SK-N-MC (cell line): ENCODE results near the gene HSPB9.
"Not testable (repeated sequence)": the region's sequence is repeated elsewhere in the genome, so short reads cannot be mapped to it uniquely, and the experiment has no call there.

Source experiments
- DNase-seq: peaks from one replicate; pipeline ENCODE4 v3.0.0-alpha.2; 2011; ENCODE audit warnings: low read depth, low spot score
- H3K27ac ChIP-seq: fragments of 200-600 bp; sonication (generic); 2 replicates; pipeline ENCODE4 v1.5.1; 2016; ENCODE audit warnings: mixed run types
- H3K36me3 ChIP-seq: fragments of 200-600 bp; sonication (generic); 2 replicates; pipeline ENCODE4 v1.6.1; 2017; ENCODE audit warnings: antibody characterized with exemption, low read length, mixed read lengths; ENCODE audit not compliant: insufficient read depth
- H3K4me3 ChIP-seq: fragments of 200-600 bp; sonication (generic); 2 replicates; pipeline ENCODE4 v1.5.1; 2016
- H3K9ac ChIP-seq: fragments of 200-600 bp; sonication (generic); 2 replicates; pipeline ENCODE4 v1.8.0; 2017; ENCODE audit warnings: mixed run types, mixed read lengths; ENCODE audit not compliant: insufficient read length
- H3K9me3 ChIP-seq: fragments of 200-600 bp; sonication (generic); 2 replicates; pipeline ENCODE4 v1.6.1; 2017; ENCODE audit warnings: low read depth, mild to moderate bottlenecking, antibody characterized with exemption, low read length, moderate library complexity, mixed read lengths
- EZH2 ChIP-seq: fragments of 200-600 bp; sonication (generic); IDR thresholded peaks from one replicate; pipeline ENCODE4 v1.6.1; 2017; ENCODE audit warnings: antibody characterized with exemption
- FOXP2 ChIP-seq: optimal IDR thresholded peaks from 2 replicates; pipeline ENCODE3; 2011; ENCODE audit warnings: mild to moderate bottlenecking, moderate library complexity; ENCODE audit not compliant: insufficient read depth; ENCODE audit errors: extremely low read length, control extremely low read depth
- POLR2AphosphoS5 ChIP-seq: IDR thresholded peaks from 2 replicates; pipeline ENCODE4 v1.6.1; 2012; ENCODE audit warnings: mild to moderate bottlenecking, low read depth, low read length, borderline replicate concordance

The HSPB9 gene

DNA sequence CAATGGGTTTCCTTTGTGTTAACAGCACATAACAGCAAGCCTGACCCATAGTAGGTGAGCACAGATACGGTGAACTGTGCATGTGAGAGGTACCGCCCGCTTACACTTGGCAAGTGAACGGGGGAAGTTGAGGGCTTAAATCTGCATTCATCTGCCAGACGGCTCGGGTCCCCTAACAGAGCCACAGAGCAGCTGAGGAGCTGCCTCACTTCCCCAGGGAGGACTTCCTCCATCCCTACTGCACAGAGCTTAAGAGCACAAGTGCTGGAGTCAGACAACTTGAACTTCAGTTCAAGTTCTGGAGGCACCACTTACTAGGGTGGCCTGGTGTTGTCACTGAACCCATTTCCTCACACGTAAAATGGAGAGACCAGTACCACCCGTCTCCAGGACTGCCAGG, 18.8 kb downstream of the HSPB9 start:
- Histone ChIP-seq H3K9me3 (no peaks in the 10 kb centered on the region), H3K27ac (no peak overlapping the region), H3K36me3 (peaks cover 22% of the 10 kb centered on the region), H3K9ac (no peak overlapping the region), H3K4me3 (no peak overlapping the region)
- no peak for DNase-seq
- TF ChIP-seq EZH2 (no peak), FOXP2 (no peak), POLR2AphosphoS5 (no peak)

- DNase-seq = no peak
- H3K36me3 ChIP-seq = peaks cover 25% of the 10 kb centered on the region
- H3K9me3 ChIP-seq = no peaks in the 10 kb centered on the region
- no peak overlapping the region for H3K9ac ChIP-seq
- TF ChIP-seq FOXP2 (no peak), EZH2 (no peak), POLR2AphosphoS5 (no peak)
- no peak overlapping the region for H3K4me3 ChIP-seq
- H3K27ac ChIP-seq = no peak overlapping the region
These were observed 19.8 kb downstream of the HSPB9 start for GRCh38 chr17:42142371-42142896.

- H3K9me3 ChIP-seq, H3K27ac ChIP-seq, DNase-seq, H3K9ac ChIP-seq, H3K4me3 ChIP-seq: not testable (repeated sequence)
- H3K36me3 ChIP-seq = peaks cover 26% of the 10 kb centered on the region
These were observed 20.5 kb downstream of the HSPB9 start for GRCh38 chr17:42143138-42143537.

DNA sequence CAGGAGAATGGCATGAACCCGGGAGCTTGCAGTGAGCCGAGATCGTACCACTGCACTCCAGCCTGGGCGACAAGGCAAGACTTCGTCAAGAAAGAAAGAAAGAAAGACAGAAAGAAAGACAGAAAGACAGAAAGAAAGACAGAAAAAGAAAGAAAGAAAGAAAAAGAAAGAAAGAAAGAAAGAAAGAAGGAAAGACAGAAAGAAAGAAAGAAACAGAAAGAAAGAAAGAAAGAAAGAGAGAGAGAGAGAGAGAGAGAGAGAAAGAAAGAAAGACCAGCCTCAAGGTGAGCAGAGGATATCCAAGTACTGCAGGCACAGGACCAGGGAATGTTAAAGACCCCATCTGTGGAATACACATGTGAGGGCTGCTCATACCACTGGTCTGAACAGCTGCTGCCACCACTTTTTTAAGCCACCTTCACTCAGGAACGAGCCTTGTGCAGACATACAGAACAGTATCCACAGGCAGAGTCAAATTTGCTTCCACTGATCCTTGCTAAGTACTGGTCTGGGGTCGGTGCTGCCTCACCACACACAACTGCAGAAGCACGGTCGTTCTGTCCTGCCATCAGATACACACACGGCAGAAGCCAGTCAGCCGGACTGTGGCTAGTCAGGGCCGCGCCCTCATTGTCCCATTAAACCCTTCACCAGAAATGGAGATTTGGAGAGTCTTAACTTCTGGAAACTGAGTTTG, 24.5 kb downstream of the HSPB9 start:
- Histone ChIP-seq H3K4me3 (no peak overlapping the region), H3K36me3 (peaks cover 20% of the 10 kb centered on the region)
- no peak for DNase-seq

GRCh38 chr17:42153919-42154742, 31.5 kb downstream of the HSPB9 start:
- Histone ChIP-seq H3K36me3 (no peaks in the 10 kb centered on the region; the same call in 1 of the 2 replicates), H3K27ac (peak overlapping the region; percentile 74), H3K9ac (peak overlapping the region; percentile 96), H3K4me3 (peak overlapping the region; percentile 94), H3K9me3 (no peaks in the 10 kb centered on the region)
- DNase-seq = no peak
- no peak for TF ChIP-seq EZH2
- no peak for TF ChIP-seq FOXP2
- TF ChIP-seq POLR2AphosphoS5 = no peak

More for the DNA sequence above, 24.5 kb downstream of the HSPB9 start:
- Histone ChIP-seq H3K9me3 (no peaks in the 10 kb centered on the region), H3K27ac (no peak overlapping the region), H3K9ac (no peak overlapping the region)
- TF ChIP-seq FOXP2 (no peak), EZH2 (no peak), POLR2AphosphoS5 (no peak)

- Histone ChIP-seq H3K27ac (no peak overlapping the region), H3K9me3 (no peaks in the 10 kb centered on the region), H3K36me3 (no peaks in the 10 kb centered on the region; the same call in 1 of the 2 replicates), H3K9ac (peak overlapping the region; percentile 51), H3K4me3 (peak overlapping the region; percentile 94)
- no peak for DNase-seq
- TF ChIP-seq EZH2 (no peak), FOXP2 (no peak), POLR2AphosphoS5 (no peak)
These were observed 33.0 kb downstream of the HSPB9 start for GRCh38 chr17:42155614-42156045.

- no peak overlapping the region for H3K27ac ChIP-seq
- no peaks in the 10 kb centered on the region for H3K9me3 ChIP-seq
- H3K4me3 ChIP-seq = no peak overlapping the region
- no peaks in the 10 kb centered on the region for H3K36me3 ChIP-seq
- TF ChIP-seq POLR2AphosphoS5 (no peak), FOXP2 (no peak), EZH2 (no peak)
- H3K9ac ChIP-seq = no peak overlapping the region
- DNase-seq = no peak
These were observed 37.4 kb downstream of the HSPB9 start for GRCh38 chr17:42159796-42160530.

- no peak for TF ChIP-seq POLR2AphosphoS5
- TF ChIP-seq FOXP2 = no peak
- TF ChIP-seq EZH2 = no peak
- DNase-seq = no peak
- Histone ChIP-seq H3K36me3 (no peaks in the 10 kb centered on the region), H3K9ac (no peak overlapping the region), H3K9me3 (no peaks in the 10 kb centered on the region), H3K4me3 (no peak overlapping the region), H3K27ac (no peak overlapping the region)
These were observed 37.9 kb downstream of the HSPB9 start for GRCh38 chr17:42160531-42160910.
